BJ (cell line): Measurements from ENCODE around the gene PFDN2. TPM values are rescaled to one million over a fixed set of nuclear protein-coding genes. Genes with fewer than 3 reads are reported as not detected.

Source experiments
- CTCF ChIA-PET: fragments of 350-600 bp; formaldehyde crosslinking; extraction: SDS; loops from one replicate; lab custom pipeline; 2021; ENCODE audit warnings: antibody characterized with exemption, inconsistent platforms; lab: Yijun Ruan, JAX
- POLR2A ChIA-PET: fragments of 300-600 bp; sonication (Branson Sonifier 250); formaldehyde crosslinking; extraction: SDS; loops from one replicate; lab custom pipeline; 2021; ENCODE audit warnings: antibody characterized with exemption; lab: Charles Lee
- DNase-seq: peaks from one replicate; pipeline ENCODE4 v3.0.0-alpha.2; 2011; ENCODE audit warnings: low read depth
- H3K27me3 ChIP-seq: 2 replicates; pipeline ENCODE4 v1.6.0; 2011; ENCODE audit warnings: low read length; ENCODE audit not compliant: control insufficient read depth, insufficient read depth
- H3K36me3 ChIP-seq: 2 replicates; pipeline ENCODE4 v1.5.1; 2011; ENCODE audit warnings: low read length; ENCODE audit not compliant: control insufficient read depth, insufficient read depth
- H3K4me3 ChIP-seq: 2 replicates; pipeline ENCODE4 v1.5.1; 2011; ENCODE audit warnings: low read depth, mild to moderate bottlenecking, control low read depth, low read length
- polyA plus RNA-seq: library from polyadenylated mRNA; depleted of rRNA; stranded (reverse); fragments of >200 nt; gene quantifications from 2 replicates; pipeline ENCODE4 v1.2.3, GENCODE V29; 2011; rRNA removed
- small RNA-seq: library from RNA; depleted of rRNA; stranded (forward); fragments of <200 nt; gene quantifications from one replicate; pipeline ENCODE3, GENCODE V24; 2012; ENCODE audit warnings: low replicate concordance, low read depth; ENCODE audit not compliant: insufficient read length
- TF ChIP-seq, protein P1 (sequence below): IDR thresholded peaks from 2 replicates; pipeline ENCODE4 v1.5.1; 2011; ENCODE audit warnings: low read depth, mild to moderate bottlenecking, control low read depth, inconsistent platforms, low read length, moderate library complexity; ENCODE audit not compliant: insufficient read depth

Gene PFDN2
- polyA plus RNA-seq, 1 experiment: 32.9 TPM

GRCh38 chr1:161051219-161051618 lies 66.6 kb downstream of the PFDN2 start:
- ChIA-PET CTCF (interaction anchor here (0.9 kb wide), 1 partner anchor 19 kb away, joined by 4 read pairs; the partner anchor contains the start of gene ARHGAP30), POLR2A (no interaction called here)
- Histone ChIP-seq H3K36me3 (no peaks in the 10 kb centered on the region), H3K4me3 (no peak overlapping the region), H3K27me3 (no peaks in the 10 kb centered on the region)
- TF ChIP-seq, protein P1, sequence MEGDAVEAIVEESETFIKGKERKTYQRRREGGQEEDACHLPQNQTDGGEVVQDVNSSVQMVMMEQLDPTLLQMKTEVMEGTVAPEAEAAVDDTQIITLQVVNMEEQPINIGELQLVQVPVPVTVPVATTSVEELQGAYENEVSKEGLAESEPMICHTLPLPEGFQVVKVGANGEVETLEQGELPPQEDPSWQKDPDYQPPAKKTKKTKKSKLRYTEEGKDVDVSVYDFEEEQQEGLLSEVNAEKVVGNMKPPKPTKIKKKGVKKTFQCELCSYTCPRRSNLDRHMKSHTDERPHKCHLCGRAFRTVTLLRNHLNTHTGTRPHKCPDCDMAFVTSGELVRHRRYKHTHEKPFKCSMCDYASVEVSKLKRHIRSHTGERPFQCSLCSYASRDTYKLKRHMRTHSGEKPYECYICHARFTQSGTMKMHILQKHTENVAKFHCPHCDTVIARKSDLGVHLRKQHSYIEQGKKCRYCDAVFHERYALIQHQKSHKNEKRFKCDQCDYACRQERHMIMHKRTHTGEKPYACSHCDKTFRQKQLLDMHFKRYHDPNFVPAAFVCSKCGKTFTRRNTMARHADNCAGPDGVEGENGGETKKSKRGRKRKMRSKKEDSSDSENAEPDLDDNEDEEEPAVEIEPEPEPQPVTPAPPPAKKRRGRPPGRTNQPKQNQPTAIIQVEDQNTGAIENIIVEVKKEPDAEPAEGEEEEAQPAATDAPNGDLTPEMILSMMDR: no peak
- DNase-seq: no peak

Small RNA genes within 50 kb of the gene (small RNA-seq; reads per million reads assigned to genes)
- not detected for gene RF01225

Other genes starting within 250 kb of the PFDN2 start
- not detected in 2 replicates for gene ITLN1, start 232.9 kb downstream of the PFDN2 start, polyA plus RNA-seq
- gene ITLN2, start 163.2 kb downstream of the PFDN2 start, polyA plus RNA-seq: not detected in 2 replicates
- 1.3 and 1.8 TPM in 2 replicates for gene F11R, start 96.9 kb downstream of the PFDN2 start, polyA plus RNA-seq
- 0.22 and 0.26 TPM in 2 replicates for gene TSTD1, start 79.1 kb downstream of the PFDN2 start, polyA plus RNA-seq
- gene USF1, start 72.1 kb downstream of the PFDN2 start, polyA plus RNA-seq: 33.0 and 40.4 TPM in 2 replicates
- not detected in 2 replicates for gene ARHGAP30, start 48.1 kb downstream of the PFDN2 start, polyA plus RNA-seq
- gene NECTIN4, start 28.5 kb downstream of the PFDN2 start, polyA plus RNA-seq: 0.05 TPM in 1 of 2 replicates, not detected in the other
- 3.9 and 5.8 TPM in 2 replicates for gene KLHDC9, start 19.7 kb downstream of the PFDN2 start, polyA plus RNA-seq
- gene NIT1, start 68 bp upstream of the PFDN2 start, polyA plus RNA-seq: 24.2 and 36.7 TPM in 2 replicates
- 46.4 and 74.0 TPM in 2 replicates for gene DEDD, start 14.6 kb upstream of the PFDN2 start, polyA plus RNA-seq
- gene UFC1, start 35.9 kb upstream of the PFDN2 start, polyA plus RNA-seq: 89.4 and 134 TPM in 2 replicates
- 13.5 and 19.3 TPM in 2 replicates for gene USP21, start 41.5 kb upstream of the PFDN2 start, polyA plus RNA-seq
- gene PPOX, start 48.4 kb upstream of the PFDN2 start, polyA plus RNA-seq: 17.6 and 29.7 TPM in 2 replicates
- gene B4GALT3, start 59.5 kb upstream of the PFDN2 start, polyA plus RNA-seq: 24.7 and 39.0 TPM in 2 replicates
- 0.99 and 1.3 TPM in 2 replicates for gene ADAMTS4, start 81.0 kb upstream of the PFDN2 start, polyA plus RNA-seq
- gene NDUFS2, start 84.3 kb upstream of the PFDN2 start, polyA plus RNA-seq: 129 TPM in 2 replicates
- 0.38 and 0.47 TPM in 2 replicates for gene FCER1G, start 97.3 kb upstream of the PFDN2 start, polyA plus RNA-seq
- not detected in 2 replicates for gene APOA2, start 105.6 kb upstream of the PFDN2 start, polyA plus RNA-seq
- gene TOMM40L, start 108.0 kb upstream of the PFDN2 start, polyA plus RNA-seq: 9.6 and 13.1 TPM in 2 replicates
- not detected in 2 replicates for gene NR1I3, start 120.2 kb upstream of the PFDN2 start, polyA plus RNA-seq
- not detected in 2 replicates for gene PCP4L1, start 140.7 kb upstream of the PFDN2 start, polyA plus RNA-seq
- 0.42 and 0.69 TPM in 2 replicates for gene MPZ, start 191.9 kb upstream of the PFDN2 start, polyA plus RNA-seq
- gene SDHC, start 196.3 kb upstream of the PFDN2 start, polyA plus RNA-seq: 275 and 315 TPM in 2 replicates
- not detected in 2 replicates for gene CFAP126, start 249.8 kb upstream of the PFDN2 start, polyA plus RNA-seq